Common myeloid progenitor, CD34-positive (primary cell): ENCODE data around the gene CDK5.

Experiments used
- CTCF ChIA-PET: fragments of 350-600 bp; sonication (Branson Sonifier 250); formaldehyde crosslinking; loops from one replicate; lab custom pipeline; 2021; ENCODE audit warnings: antibody characterized with exemption; lab: Charles Lee
- POLR2A ChIA-PET: fragments of 350-600 bp; sonication (Branson Sonifier 250); formaldehyde crosslinking; loops from one replicate; lab custom pipeline; 2021; ENCODE audit warnings: antibody characterized with exemption; lab: Charles Lee
- DNase-seq, 3 donors: peaks; one replicate each; pipeline versions ENCODE4 v3.0.0 to v3.0.0-alpha.2; 2013
- H3K27ac ChIP-seq, 2 experiments: 1 replicate in 1 of 2; 2 replicates in 1 of 2; pipeline ENCODE4 v1.7.0; 2013; ENCODE audit warnings: inconsistent platforms in 2 of 2, low read length in 2 of 2, mild to moderate bottlenecking in 2 of 2, low read depth in 1 of 2, moderate library complexity in 1 of 2; ENCODE audit not compliant: severe bottlenecking in 2 of 2, insufficient read depth in 1 of 2, poor library complexity in 1 of 2
- H3K27me3 ChIP-seq, 5 experiments: replicated peaks in 2 of 5; 1 replicate in 3 of 5; 2 replicates in 2 of 5; pipeline versions ENCODE4 v1.6.1 to v1.7.0; 2013; ENCODE audit warnings: low read length in 4 of 5, mild to moderate bottlenecking in 2 of 5, moderate library complexity in 2 of 5, inconsistent platforms in 1 of 5; ENCODE audit not compliant: insufficient read depth in 5 of 5, control insufficient read depth in 4 of 5
- H3K36me3 ChIP-seq, 4 experiments: 1 replicate in 2 of 4; 2 replicates in 2 of 4; pipeline versions ENCODE4 v1.6.1 to v1.7.0; 2013; ENCODE audit warnings: low read length in 3 of 4, control low read depth in 1 of 4, mild to moderate bottlenecking in 1 of 4; ENCODE audit not compliant: control insufficient read depth in 4 of 4, insufficient read depth in 4 of 4
- H3K4me1 ChIP-seq, 4 experiments: 1 replicate in 3 of 4; 2 replicates in 1 of 4; pipeline versions ENCODE4 v1.6.1 to v1.7.1; 2013; ENCODE audit warnings: low read length in 3 of 4, mild to moderate bottlenecking in 3 of 4, control low read depth in 1 of 4, inconsistent platforms in 1 of 4, moderate library complexity in 1 of 4; ENCODE audit not compliant: control insufficient read depth in 4 of 4, insufficient read depth in 4 of 4; ENCODE audit errors: control extremely low read depth in 1 of 4
- H3K4me3 ChIP-seq, 7 experiments: 1 replicate in 4 of 7; 2 replicates in 3 of 7; pipeline versions ENCODE4 v1.5.1 to v1.7.0; 2013; ENCODE audit warnings: mild to moderate bottlenecking in 7 of 7, low read length in 6 of 7, moderate library complexity in 6 of 7, inconsistent platforms in 2 of 7, low read depth in 2 of 7, control low read depth in 1 of 7; ENCODE audit not compliant: insufficient read depth in 4 of 7, control insufficient read depth in 1 of 7; ENCODE audit errors: extremely low read depth in 1 of 7
- H3K9me3 ChIP-seq, 5 experiments: 1 replicate in 4 of 5; 2 replicates in 1 of 5; pipeline versions ENCODE4 v1.6.1 to v1.7.1; 2013; ENCODE audit warnings: low read length in 4 of 5, mild to moderate bottlenecking in 2 of 5, inconsistent platforms in 1 of 5, low read depth in 1 of 5, moderate library complexity in 1 of 5; ENCODE audit not compliant: control insufficient read depth in 4 of 5, insufficient read depth in 2 of 5; ENCODE audit errors: control extremely low read depth in 1 of 5
- WGBS: methylation state at CpG from one replicate; pipeline ENCODE4 v1.1.5; 2013; ENCODE audit not compliant: insufficient coverage; 5-methylcytosine and 5-hydroxymethylcytosine counted together

Gene CDK5

GRCh38 chr7:151062111-151062398, 4.4 kb upstream of the CDK5 start:
- Histone ChIP-seq H3K27me3 (no peaks in the 10 kb centered on the region), H3K27ac (peak overlapping the region in 1 of 2 experiments; percentile 66), H3K9me3 (no peaks in the 10 kb centered on the region), H3K4me1 (peaks cover 3 to 38% (median 31%) of the 10 kb centered on the region in 4 experiments), H3K4me3 (no peak overlapping the region), H3K36me3 (peaks cover 2 to 44% (median 32%) of the 10 kb centered on the region in 4 experiments)
- WGBS = 95% methylated on average over 9 of the region's 11 CpGs
- CTCF ChIA-PET = interaction anchor here (0.8 to 7.2 kb wide), 3 partner anchors 14 to 34 kb away, joined by 3 to 64 read pairs (median 5); partner anchors contain the start of gene ABCB8
- no peak for DNase-seq
- POLR2A ChIA-PET = no interaction called here

DNA sequence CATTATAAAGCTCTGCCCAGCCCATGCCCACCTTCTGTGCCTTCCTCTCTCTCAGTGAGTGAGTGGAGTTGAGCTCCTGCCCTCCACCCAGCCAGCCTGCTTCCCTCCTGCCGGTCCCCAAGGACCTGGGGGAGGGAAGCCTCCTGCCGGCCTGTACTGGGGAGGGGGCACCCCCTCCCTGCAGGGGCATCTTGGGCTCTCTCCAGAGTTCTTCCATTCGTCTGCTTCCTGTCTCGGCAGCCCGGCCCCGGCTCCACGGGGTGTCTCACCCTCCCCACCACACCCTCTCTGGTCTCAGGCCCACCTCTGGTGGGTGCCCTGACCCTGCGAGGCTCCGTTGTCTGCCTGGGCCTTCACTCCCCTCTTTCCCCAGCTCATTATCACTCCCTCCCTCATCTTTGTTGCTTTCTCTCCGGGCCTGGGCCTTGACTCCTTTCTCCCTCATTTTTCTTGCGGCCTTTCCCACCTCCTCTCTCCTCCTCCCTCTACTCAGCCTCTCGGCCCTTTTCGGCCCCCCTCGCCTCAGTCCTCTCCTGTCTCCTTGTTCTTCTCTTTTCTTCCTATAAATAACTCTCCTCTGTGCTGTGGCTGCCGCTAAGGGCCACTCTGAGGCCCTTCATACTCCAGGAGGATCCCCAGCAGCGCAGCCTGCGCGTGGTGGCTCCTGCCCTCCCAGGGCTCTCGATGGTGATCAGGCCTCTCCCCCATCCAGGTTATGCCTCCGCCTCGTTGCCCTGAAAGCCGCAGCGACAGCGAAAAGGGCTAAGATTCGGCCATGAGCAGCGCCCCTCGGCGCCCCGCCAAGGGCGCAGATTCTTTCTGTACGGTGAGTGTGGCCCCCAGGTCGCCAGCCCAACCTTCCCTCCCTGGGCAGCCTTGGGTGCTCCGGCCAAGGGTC, 3.8 kb upstream of the CDK5 start:
- DNase-seq = no peak
- POLR2A ChIA-PET = interaction anchor here (1.3 kb wide), 1 partner anchor 49 kb away, joined by 3 read pairs; no protein-coding TSS in a partner anchor
- CTCF ChIA-PET = interaction anchor here (0.8 to 7.2 kb wide), 8 partner anchors 10 to 51 kb away, joined by 3 to 64 read pairs (median 3); partner anchors contain the start of gene ABCB8
- Histone ChIP-seq H3K27ac (peak overlapping the region in 1 of 2 experiments; percentile 66), H3K27me3 (no peaks in the 10 kb centered on the region), H3K4me3 (peak overlapping the region in 1 of 7 experiments; percentile 81), H3K9me3 (no peaks in the 10 kb centered on the region), H3K4me1 (peaks cover 5 to 43% (median 37%) of the 10 kb centered on the region in 4 experiments), H3K36me3 (peaks cover 0 to 38% (median 26%) of the 10 kb centered on the region in 4 experiments)
- 92% methylated on average over 30 of the region's 33 CpGs for whole genome bisulfite sequencing

- peaks cover 5 to 44% (median 37%) of the 10 kb centered on the region in 4 experiments for H3K4me1 ChIP-seq
- H3K9me3 ChIP-seq = no peaks in the 10 kb centered on the region
- WGBS = 27% methylated on average over 8 of the region's 21 CpGs
- peak overlapping the region; percentile 57 to 98 (median 82) for H3K4me3 ChIP-seq
- DNase-seq = peak in 2 of 3 donors; percentile 25 to 38
- CTCF ChIA-PET = interaction anchor here (0.8 to 7.2 kb wide), 11 partner anchors 10 to 52 kb away, joined by 3 to 64 read pairs (median 4); partner anchors contain the start of genes ABCB8 and TMUB1
- peaks cover 0 to 30% (median 21%) of the 10 kb centered on the region in 4 experiments for H3K36me3 ChIP-seq
- POLR2A ChIA-PET = interaction anchor here (1.3 kb wide), 1 partner anchor 50 kb away, joined by 3 read pairs; no protein-coding TSS in a partner anchor
- H3K27me3 ChIP-seq = no peaks in the 10 kb centered on the region
- H3K27ac ChIP-seq = peak overlapping the region in 1 of 2 experiments; percentile 66
These were observed 2.9 kb upstream of the CDK5 start for GRCh38 chr7:151060416-151061212.

- Histone ChIP-seq H3K4me1 (peaks cover 5 to 44% (median 37%) of the 10 kb centered on the region in 4 experiments), H3K36me3 (peaks cover 0 to 24% (median 15%) of the 10 kb centered on the region in 4 experiments), H3K9me3 (no peaks in the 10 kb centered on the region), H3K27me3 (no peaks in the 10 kb centered on the region), H3K27ac (peak overlapping the region in 1 of 2 experiments; percentile 66), H3K4me3 (peak overlapping the region; percentile 57 to 98 (median 82))
- CTCF ChIA-PET = interaction anchor here (0.8 to 7.2 kb wide), 7 partner anchors 16 to 51 kb away, joined by 3 to 64 read pairs (median 6); partner anchors contain the start of genes ABCB8 and TMUB1
- 3% methylated on average over 12 of the region's 17 CpGs for WGBS
- no peak for DNase-seq
- POLR2A ChIA-PET = interaction anchor here (1.3 kb wide), 1 partner anchor 50 kb away, joined by 3 read pairs; no protein-coding TSS in a partner anchor
These were observed 2.4 kb upstream of the CDK5 start for GRCh38 chr7:151060113-151060415.

DNA sequence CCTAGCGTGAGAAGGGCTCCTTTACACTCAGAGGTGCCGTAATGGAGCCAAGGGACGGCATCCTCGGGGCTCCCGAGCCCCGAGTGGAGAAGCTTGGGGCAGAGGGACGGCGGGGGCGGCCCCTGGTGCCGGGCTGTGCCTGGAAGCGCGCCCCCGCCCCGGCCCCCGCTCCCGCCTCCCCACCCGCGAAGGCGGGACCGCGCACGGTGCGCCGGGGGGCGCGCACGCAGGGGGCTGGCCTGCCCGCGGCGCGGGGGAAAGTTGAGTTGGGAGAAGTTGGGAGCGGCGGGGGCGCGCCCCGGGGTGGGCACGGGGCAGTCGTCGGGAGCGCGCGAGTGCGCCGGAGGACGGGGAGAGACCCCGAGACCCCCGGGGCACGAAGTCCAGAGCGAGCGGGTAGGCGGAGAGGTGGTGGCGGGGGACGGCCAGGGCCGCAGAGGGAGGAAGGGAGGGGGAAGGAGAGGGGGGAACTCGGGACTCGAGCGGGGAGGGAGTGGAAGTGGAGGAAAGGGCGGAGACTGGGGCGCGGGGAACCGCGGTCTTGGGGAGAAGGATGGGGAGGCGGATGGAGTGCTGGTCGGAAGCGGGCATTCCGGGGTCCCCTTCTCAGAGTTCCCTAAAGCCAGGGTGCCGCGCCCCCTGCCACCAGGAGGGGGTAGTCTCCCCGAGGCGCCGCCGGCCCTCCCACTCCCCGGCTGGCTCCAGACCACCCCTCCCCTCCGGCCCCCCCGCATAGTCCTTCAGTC, 1.8 kb upstream of the CDK5 start, which contains the start of gene SLC4A2:
Gene SLC4A2, plus strand, starts transcription at position 223 of the 746 bp plus-strand sequence. CDS start 2,399 bp downstream, outside the sequence.
- Histone ChIP-seq H3K36me3 (peaks cover 0 to 19% (median 10%) of the 10 kb centered on the region in 4 experiments), H3K4me3 (peak within 1 kb of the TSS; percentile 57 to 98 (median 82)), H3K9me3 (no peaks in the 10 kb centered on the region), H3K27ac (peak within 1 kb of the TSS; percentile 50 to 90), H3K27me3 (no peaks in the 10 kb centered on the region), H3K4me1 (peaks cover 5 to 44% (median 37%) of the 10 kb centered on the region in 4 experiments)
- CTCF ChIA-PET = interaction anchor here (1.0 to 7.2 kb wide), 6 partner anchors 16 to 52 kb away, joined by 3 to 64 read pairs (median 6); partner anchors contain the start of genes ABCB8 and TMUB1
- DNase-seq = peak; percentile 68 to 71 (median 71)
- POLR2A ChIA-PET = interaction anchor here (0.6 to 1.3 kb wide), 2 partner anchors 51 to 1274 kb away, joined by 3 read pairs; no protein-coding TSS in a partner anchor
- WGBS = 0% methylated on average over 57 of the region's 75 CpGs
